GM08714 (cell line): ENCODE results near the gene PIGL.

ENCODE experiments used
- H3K4me3 ChIP-seq: fragments of 200-500 bp; sonication (Bioruptor generic); 2 replicates; pipeline ENCODE4 v1.5.1; 2014; ENCODE audit warnings: mild to moderate bottlenecking, low read length, inconsistent platforms
- ZNF274 ChIP-seq: IDR thresholded peaks from 2 replicates; pipeline ENCODE4 v1.6.1; 2012; ENCODE audit warnings: mild to moderate bottlenecking, low read depth, low read length

The PIGL gene

DNA sequence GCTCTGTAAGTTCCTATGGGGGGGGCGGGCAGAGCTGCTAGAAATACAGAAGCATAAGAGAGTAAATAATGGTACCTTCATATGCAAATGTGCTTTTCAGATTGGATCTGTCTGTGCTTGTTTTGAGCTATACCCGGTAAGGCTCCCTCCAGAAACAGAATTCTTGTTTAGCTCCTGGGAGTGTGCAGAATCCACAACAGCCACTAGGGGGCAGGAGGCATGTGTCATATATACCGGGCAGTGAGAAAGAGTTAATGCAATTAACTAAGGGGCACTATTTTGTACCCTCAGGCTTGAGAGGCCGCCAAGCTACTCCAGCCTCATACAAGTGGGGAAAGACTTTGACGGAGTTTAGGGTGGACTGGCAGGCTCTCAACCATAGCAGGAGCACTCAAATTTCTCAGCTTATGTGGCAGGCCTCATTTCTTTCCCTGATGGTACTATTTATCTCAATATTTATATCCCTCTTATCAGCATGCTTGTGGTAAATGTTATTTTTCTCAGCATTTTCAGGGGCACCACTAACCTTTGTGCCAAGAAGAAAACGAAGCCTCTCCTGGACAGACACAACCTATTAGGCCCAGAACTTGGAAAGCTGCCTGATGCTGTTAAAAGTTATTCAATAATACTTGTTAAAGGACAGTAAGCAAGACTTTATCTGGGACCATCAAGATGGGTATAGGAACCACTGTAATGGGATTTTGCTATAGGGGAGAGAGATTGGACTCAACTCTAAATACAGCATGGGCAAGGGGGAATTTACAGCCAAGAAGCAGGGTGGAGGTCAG, 146.9 kb downstream of the PIGL start:
- TF ChIP-seq ZNF274: no peak
- H3K4me3 ChIP-seq: no peak overlapping the region

- no peak for TF ChIP-seq ZNF274
- no peak overlapping the region for H3K4me3 ChIP-seq
These were observed 147.6 kb downstream of the PIGL start for GRCh38 chr17:16364625-16365024.

- TF ChIP-seq ZNF274: no peak
- H3K4me3 ChIP-seq: no peak overlapping the region
These were observed 154.7 kb downstream of the PIGL start for GRCh38 chr17:16371742-16372141.

DNA sequence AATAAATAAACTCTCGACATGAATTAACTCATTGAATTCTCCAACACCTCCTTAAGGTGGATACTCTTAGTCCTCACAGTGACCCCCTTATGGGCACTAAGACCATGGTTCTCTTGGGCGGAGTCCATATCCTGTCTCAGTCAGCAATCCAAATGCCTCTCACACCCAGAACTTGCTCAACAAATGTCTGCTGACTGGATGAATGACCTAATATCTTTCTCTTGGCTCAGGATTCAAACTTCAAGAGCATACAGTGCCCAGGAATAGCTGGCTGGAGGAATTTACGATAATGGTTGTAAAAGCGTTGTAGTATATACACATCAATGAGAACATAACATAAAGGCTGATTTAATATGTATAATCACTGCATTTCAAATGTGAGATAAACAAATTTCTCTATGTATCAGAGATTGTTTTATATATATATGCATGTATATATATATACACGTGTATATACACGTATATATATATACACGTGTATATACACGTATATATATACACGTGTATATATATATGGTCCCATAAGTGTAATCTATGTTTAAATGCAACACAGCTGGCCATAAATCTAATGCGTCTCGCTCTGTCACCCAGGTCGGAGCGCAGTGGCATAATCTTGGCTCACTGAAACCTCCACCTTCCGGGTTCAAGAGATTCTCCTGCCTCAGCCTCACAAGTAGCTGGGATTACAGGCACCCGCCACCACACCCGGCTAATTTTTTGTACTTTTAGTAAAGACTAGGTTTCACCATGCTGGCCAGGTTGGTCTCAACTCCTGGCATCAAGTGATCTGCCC, 157.3 kb downstream of the PIGL start:
- H3K4me3 ChIP-seq: no peak overlapping the region
- TF ChIP-seq ZNF274: no peak
